Gastrocnemius medialis (tissue), 4 donors: ENCODE results near the gene HPS1. TPM values are rescaled to one million over a fixed set of nuclear protein-coding genes. Genes with fewer than 3 reads are reported as not detected.

ENCODE experiments used
- ATAC-seq, 2 donors: fragments of 150-250 bp; one replicate each; pipeline ENCODE4 v1.9.1; 2016
- DNase-seq, 2 donors: peaks; one replicate each; pipeline ENCODE4 v3.0.0-alpha.2; 2019
- H3K27ac ChIP-seq, 4 donors: fragments of 200-600 bp; sonication (generic); 1 replicate in 1 of 4; 2 replicates in 3 of 4; pipeline ENCODE4 v1.5.1; 2016 to 2018; ENCODE audit warnings: mild to moderate bottlenecking in 2 of 4, moderate library complexity in 1 of 4
- H3K27me3 ChIP-seq, 3 donors: fragments of 200-600 bp; sonication (generic) in 2 of 3; 1 replicate in 1 of 3; 2 replicates in 2 of 3; pipeline versions ENCODE4 v1.5.1 to v1.6.0; 2016 to 2019; ENCODE audit warnings: mild to moderate bottlenecking in 1 of 3, moderate library complexity in 1 of 3
- H3K36me3 ChIP-seq, 2 donors: fragments of 200-600 bp; sonication (generic) in 1 of 2; one replicate each; pipeline ENCODE4 v1.5.1; 2017 to 2018
- H3K4me1 ChIP-seq, 2 donors: fragments of 200-600 bp; sonication (generic) in 1 of 2; one replicate each; pipeline ENCODE4 v1.5.1; 2016 to 2017; ENCODE audit warnings: mild to moderate bottlenecking in 2 of 2
- H3K4me3 ChIP-seq, 4 donors: fragments of 200-600 bp; sonication (generic) in 3 of 4; 1 replicate in 1 of 4; 2 replicates in 3 of 4; pipeline ENCODE4 v1.5.1; 2016 to 2019; ENCODE audit warnings: mild to moderate bottlenecking in 2 of 4
- H3K9me3 ChIP-seq, 3 donors: fragments of 200-600 bp; sonication (generic) in 2 of 3; 1 replicate in 1 of 3; 2 replicates in 2 of 3; pipeline ENCODE4 v1.5.1; 2016 to 2019
- CTCF ChIP-seq, 5 experiments: fragments of 450-650 bp in 3 of 5; fragments of 200-600 bp in 2 of 5; sonication (generic) in 2 of 5; IDR thresholded peaks in 4 of 5; conservative IDR thresholded peaks in 1 of 5; 1 replicate in 4 of 5; 2 replicates in 1 of 5; pipeline ENCODE4 v1.5.1; 2016 to 2019; ENCODE audit warnings: antibody characterized with exemption in 5 of 5, mild to moderate bottlenecking in 3 of 5, moderate library complexity in 3 of 5
- POLR2A ChIP-seq, 2 donors: fragments of 450-650 bp; IDR thresholded peaks; one replicate each; pipeline ENCODE4 v1.6.1; 2017; ENCODE audit warnings: antibody characterized with exemption in 2 of 2, mild to moderate bottlenecking in 2 of 2, moderate library complexity in 2 of 2
- in situ Hi-C, 4 donors: fragments of 200-750 bp; cut with MboI; loops; one replicate each; pipeline versions ENCODE4 v1.15.0 to v1.8.0; 2017; ENCODE audit warnings: low sequenced_read_pairs in 4 of 4
- intact Hi-C: fragments of 100-400 bp; cut with DNase I; formaldehyde crosslinking; loops from one replicate; pipeline ENCODE4 v1.15.1; 2023; ENCODE audit warnings: low total_unique reads
- total RNA-seq, 4 donors: library from RNA; depleted of rRNA; stranded (reverse); fragments of >200 nt; gene quantifications; one replicate each; pipeline versions ENCODE4 v1.1.0 to v1.2.3, GENCODE V29; 2016

HPS1 gene
- total RNA-seq, 4 donors from 2014 or later, result 10.6 to 26.0 (median 18.3) TPM

- DNase-seq (no peak), ATAC-seq (no peak)
- Histone ChIP-seq H3K4me3 (no peak overlapping the region), H3K27me3 (no peaks in the 10 kb centered on the region), H3K27ac (no peak overlapping the region), H3K36me3 (no peaks in the 10 kb centered on the region), H3K4me1 (no peaks in the 10 kb centered on the region), H3K9me3 (no peaks in the 10 kb centered on the region)
- intact Hi-C loops (no loop called here), in situ Hi-C loops (no loop called here)
- TF ChIP-seq CTCF (IDR thresholded peaks at IDR 0.05 in 4 of 5, conservative IDR thresholded peaks at IDR 0.05 in 1 of 5) (no peak), POLR2A (IDR thresholded peaks at IDR 0.05) (no peak)
These were observed 34.7 kb upstream of the HPS1 start for GRCh38 chr10:98481404-98481945.

GRCh38 chr10:98478430-98479222 lies 31.9 kb upstream of the HPS1 start:
- intact Hi-C loops (no loop called here), in situ Hi-C loops (loop anchor here in 2 of 4 donors (10.0 kb wide), 1 partner anchor 186 kb away; no protein-coding TSS in a partner anchor)
- ATAC-seq (no peak), DNase-seq (no peak)
- Histone ChIP-seq H3K4me3 (no peak overlapping the region), H3K27me3 (no peaks in the 10 kb centered on the region), H3K36me3 (no peaks in the 10 kb centered on the region), H3K27ac (no peak overlapping the region), H3K4me1 (no peaks in the 10 kb centered on the region), H3K9me3 (no peaks in the 10 kb centered on the region)
- TF ChIP-seq CTCF (IDR thresholded peaks at IDR 0.05 in 4 of 5, conservative IDR thresholded peaks at IDR 0.05 in 1 of 5), result no peak
- no peak for TF ChIP-seq POLR2A (IDR thresholded peaks at IDR 0.05)

GRCh38 chr10:98477861-98478260 lies 31.1 kb upstream of the HPS1 start:
- no peak for DNase-seq
- Histone ChIP-seq H3K9me3 (no peaks in the 10 kb centered on the region), H3K4me3 (no peak overlapping the region), H3K36me3 (no peaks in the 10 kb centered on the region), H3K27ac (no peak overlapping the region), H3K27me3 (no peaks in the 10 kb centered on the region), H3K4me1 (no peaks in the 10 kb centered on the region)
- intact Hi-C loops, result no loop called here
- TF ChIP-seq POLR2A (IDR thresholded peaks at IDR 0.05), result no peak
- TF ChIP-seq CTCF (IDR thresholded peaks at IDR 0.05 in 4 of 5, conservative IDR thresholded peaks at IDR 0.05 in 1 of 5), result no peak
- in situ Hi-C loops, result loop anchor here in 2 of 4 donors (10.0 kb wide), 1 partner anchor 187 kb away; no protein-coding TSS in a partner anchor
- ATAC-seq, result no peak

- intact Hi-C loops, result no loop called here
- TF ChIP-seq POLR2A (IDR thresholded peaks at IDR 0.05), result no peak
These were observed 27.9 kb upstream of the HPS1 start for GRCh38 chr10:98474628-98475027.

GRCh38 chr10:98472196-98472595 lies 25.5 kb upstream of the HPS1 start:
- ATAC-seq, result no peak
- H3K27me3 ChIP-seq, result peaks cover 0 to 4% (median 0%) of the 10 kb centered on the region in 3 donors
- in situ Hi-C loops, result loop anchor here in 3 of 4 donors (5.0 to 10.0 kb wide), 4 partner anchors 193 to 780 kb away; no protein-coding TSS in a partner anchor

More at GRCh38 chr10:98474628-98475027, 27.9 kb upstream of the HPS1 start:
- in situ Hi-C loops, result loop anchor here in 3 of 4 donors (5.0 to 10.0 kb wide), 4 partner anchors 190 to 778 kb away; no protein-coding TSS in a partner anchor
- H3K36me3 ChIP-seq, result no peaks in the 10 kb centered on the region
- H3K27me3 ChIP-seq, result no peaks in the 10 kb centered on the region
- no peak overlapping the region for H3K27ac ChIP-seq
- DNase-seq, result no peak
- ATAC-seq, result no peak
- H3K4me1 ChIP-seq, result no peaks in the 10 kb centered on the region
- H3K9me3 ChIP-seq, result no peaks in the 10 kb centered on the region
- no peak overlapping the region for H3K4me3 ChIP-seq

More at GRCh38 chr10:98472196-98472595, 25.5 kb upstream of the HPS1 start:
- no peak for DNase-seq
- Histone ChIP-seq H3K4me3 (no peak overlapping the region), H3K9me3 (no peaks in the 10 kb centered on the region), H3K27ac (no peak overlapping the region), H3K4me1 (no peaks in the 10 kb centered on the region), H3K36me3 (no peaks in the 10 kb centered on the region)
- intact Hi-C loops, result no loop called here
- TF ChIP-seq POLR2A (IDR thresholded peaks at IDR 0.05) (no peak), CTCF (IDR thresholded peaks at IDR 0.05 in 4 of 5, conservative IDR thresholded peaks at IDR 0.05 in 1 of 5) (no peak)
